Suppressor macrophage treated with lipopolysaccharide for 4 hours (primary cell): ENCODE measurements around the gene ALOX12.

Experiments
- DNase-seq: peaks from one replicate; pipeline ENCODE4 v3.0.0-alpha.2; 2020

Gene ALOX12

GRCh38 chr17:7002288-7003047 lies 6.6 kb downstream of the ALOX12 start:
- no peak for DNase-seq

GRCh38 chr17:7003745-7004144 lies 7.9 kb downstream of the ALOX12 start:
- DNase-seq: no peak

- peak; percentile 83 for DNase-seq
Observed at GRCh38 chr17:7004398-7005253, 8.8 kb downstream of the ALOX12 start.

- no peak for DNase-seq
Observed at GRCh38 chr17:7005716-7006115, 9.9 kb downstream of the ALOX12 start.

GRCh38 chr17:7007143-7007542 lies 11.3 kb downstream of the ALOX12 start:
- DNase-seq: no peak

GRCh38 chr17:7010523-7010922 lies 14.7 kb downstream of the ALOX12 start:
- DNase-seq: no peak

- no peak for DNase-seq
Observed at GRCh38 chr17:7011415-7011814, 15.6 kb downstream of the ALOX12 start.

- DNase-seq: no peak
Observed at GRCh38 chr17:7011942-7012254, 16.0 kb downstream of the ALOX12 start.

GRCh38 chr17:7014261-7014994 lies 18.6 kb downstream of the ALOX12 start:
- peak; percentile 99 for DNase-seq

GRCh38 chr17:7014995-7015958 lies 19.4 kb downstream of the ALOX12 start:
- DNase-seq: peak; percentile 82

- no peak for DNase-seq
Observed at GRCh38 chr17:7016418-7016817, 20.6 kb downstream of the ALOX12 start.

- DNase-seq: no peak
Observed at GRCh38 chr17:7016886-7017826, 21.3 kb downstream of the ALOX12 start.

GRCh38 chr17:7017827-7018200 lies 22.0 kb downstream of the ALOX12 start:
- DNase-seq: no peak

GRCh38 chr17:7018331-7018964 lies 22.6 kb downstream of the ALOX12 start:
- no peak for DNase-seq

- DNase-seq: no peak
Observed at GRCh38 chr17:7019367-7019766, 23.5 kb downstream of the ALOX12 start.

- no peak for DNase-seq
Observed at GRCh38 chr17:7019839-7020519, 24.1 kb downstream of the ALOX12 start.

- no peak for DNase-seq
Observed at GRCh38 chr17:7020894-7021664, 25.2 kb downstream of the ALOX12 start.

GRCh38 chr17:7021993-7022778 lies 26.3 kb downstream of the ALOX12 start:
- peak; percentile 88 for DNase-seq
